Measurements from ENCODE around the gene PELO.
"Not testable (repeated sequence)": the region's sequence is repeated elsewhere in the genome, so short reads cannot be mapped to it uniquely, and the experiment has no call there.

The PELO gene

GRCh38 chr5:52802272-52802973 is 14.7 kb downstream of the PELO start:
- no peak for FAIRE-seq

DNA sequence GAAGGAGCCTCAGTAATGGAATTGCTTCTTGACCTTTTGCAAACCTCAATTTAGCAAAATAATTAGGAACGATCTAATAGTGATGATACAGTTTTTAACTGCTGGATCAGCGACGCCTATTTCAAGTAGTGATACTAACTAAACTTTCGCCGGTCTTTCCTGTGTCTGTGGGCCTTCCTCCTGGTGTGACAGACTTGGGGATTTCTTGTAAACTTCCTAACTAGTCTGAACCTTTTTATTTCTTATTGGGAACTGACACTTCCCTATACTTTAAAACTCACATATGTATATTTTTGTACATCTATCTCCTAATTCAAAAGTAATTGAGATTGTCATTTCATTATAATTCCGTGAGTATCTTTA is 15.2 kb downstream of the PELO start:
- FAIRE-seq, result no peak

DNA sequence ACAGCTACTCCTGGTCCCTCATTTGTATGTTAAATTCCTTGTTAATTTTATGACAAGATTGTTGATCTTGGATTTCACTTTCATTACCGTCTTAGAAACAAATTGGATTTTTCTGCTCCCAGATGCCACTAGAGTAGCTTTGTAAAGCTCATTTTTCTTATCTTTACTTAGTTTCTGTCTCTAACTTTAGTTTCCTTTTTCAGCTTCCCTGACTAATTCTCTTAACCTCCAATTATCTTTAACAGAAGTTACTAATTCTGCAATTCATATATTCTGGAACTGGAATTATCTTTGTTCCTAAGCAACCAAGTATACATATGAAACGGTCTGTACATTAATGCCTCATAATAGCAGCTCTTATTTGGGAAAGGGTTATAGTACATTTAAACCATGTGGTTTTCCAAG is 16.7 kb downstream of the PELO start:
- FAIRE-seq, result no peak

- FAIRE-seq, result no peak
Measured at GRCh38 chr5:52804981-52805380, 17.3 kb downstream of the PELO start.

DNA sequence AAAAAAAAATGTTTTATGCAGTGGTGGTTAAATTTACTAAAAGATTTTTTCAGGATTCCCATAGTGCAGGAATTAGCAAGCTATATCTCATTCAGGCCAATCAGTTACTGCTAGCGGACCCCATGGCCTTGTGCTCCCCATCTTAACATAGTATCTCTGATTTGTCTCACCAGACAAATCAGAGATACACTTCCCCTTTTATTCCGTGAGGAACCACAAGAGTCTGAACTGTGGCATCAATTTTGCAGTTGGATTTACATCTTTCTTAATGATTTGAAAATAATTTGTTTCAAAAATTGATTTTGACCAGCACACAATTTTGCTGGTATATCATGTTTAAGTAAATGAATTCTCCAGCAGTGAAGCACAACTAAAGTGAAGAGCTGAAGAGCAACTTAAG is 17.9 kb downstream of the PELO start:
- FAIRE-seq, result no peak

- no peak for FAIRE-seq
Measured at GRCh38 chr5:52807037-52807436, 19.3 kb downstream of the PELO start.

- FAIRE-seq, result no peak
Measured at GRCh38 chr5:52807723-52808122, 20.0 kb downstream of the PELO start.

DNA sequence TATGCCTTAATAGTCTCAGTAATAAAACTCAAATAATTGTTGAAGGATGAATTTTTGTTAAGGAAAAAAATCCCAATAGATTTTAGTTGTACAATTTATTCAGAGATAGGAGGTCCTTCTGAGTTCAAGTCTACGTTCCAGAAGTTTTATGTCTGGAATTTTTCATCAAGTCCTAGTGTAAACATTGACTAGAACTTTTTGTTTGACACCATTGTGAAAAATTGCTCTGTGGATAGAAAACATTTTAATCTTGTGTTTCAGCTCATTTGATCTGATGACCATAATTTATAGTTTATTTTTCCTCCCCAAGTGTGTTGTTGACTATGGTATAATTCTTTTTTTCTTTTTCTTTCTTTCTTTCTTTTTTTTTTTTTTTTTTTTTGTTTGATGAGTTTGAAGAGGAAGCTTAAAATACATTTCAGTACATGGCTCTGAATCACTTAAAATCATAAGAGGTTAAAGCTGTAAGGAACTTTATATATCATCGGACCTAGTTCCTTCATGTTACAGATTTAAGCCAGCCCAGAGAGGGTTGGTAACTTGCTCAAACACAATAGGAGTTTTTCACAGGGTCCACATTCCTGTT is 20.7 kb downstream of the PELO start:
- FAIRE-seq, result no peak

DNA sequence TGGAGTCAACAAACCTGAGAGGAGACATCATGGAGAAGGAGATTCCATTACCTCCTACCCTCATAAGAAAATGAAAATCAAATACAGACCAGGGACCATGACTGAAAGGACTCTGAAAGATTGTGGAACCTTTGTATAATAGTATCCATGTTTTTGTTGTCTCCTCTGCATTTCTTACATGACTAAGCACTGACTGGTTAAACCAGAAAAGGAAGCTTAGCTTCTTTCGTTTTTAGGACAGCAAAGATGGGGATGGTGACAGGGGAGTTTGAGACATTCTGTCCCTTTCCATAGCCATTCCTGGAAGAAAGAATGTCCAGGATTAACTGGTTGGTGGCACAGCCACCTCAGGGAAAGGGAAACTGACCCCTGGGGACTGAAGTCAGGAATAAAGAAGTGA is 22.2 kb downstream of the PELO start:
- no peak for FAIRE-seq

GRCh38 chr5:52810426-52810825 is 22.7 kb downstream of the PELO start:
- no peak for FAIRE-seq

- FAIRE-seq, result no peak
Measured at GRCh38 chr5:52811067-52811749, 23.5 kb downstream of the PELO start.

DNA sequence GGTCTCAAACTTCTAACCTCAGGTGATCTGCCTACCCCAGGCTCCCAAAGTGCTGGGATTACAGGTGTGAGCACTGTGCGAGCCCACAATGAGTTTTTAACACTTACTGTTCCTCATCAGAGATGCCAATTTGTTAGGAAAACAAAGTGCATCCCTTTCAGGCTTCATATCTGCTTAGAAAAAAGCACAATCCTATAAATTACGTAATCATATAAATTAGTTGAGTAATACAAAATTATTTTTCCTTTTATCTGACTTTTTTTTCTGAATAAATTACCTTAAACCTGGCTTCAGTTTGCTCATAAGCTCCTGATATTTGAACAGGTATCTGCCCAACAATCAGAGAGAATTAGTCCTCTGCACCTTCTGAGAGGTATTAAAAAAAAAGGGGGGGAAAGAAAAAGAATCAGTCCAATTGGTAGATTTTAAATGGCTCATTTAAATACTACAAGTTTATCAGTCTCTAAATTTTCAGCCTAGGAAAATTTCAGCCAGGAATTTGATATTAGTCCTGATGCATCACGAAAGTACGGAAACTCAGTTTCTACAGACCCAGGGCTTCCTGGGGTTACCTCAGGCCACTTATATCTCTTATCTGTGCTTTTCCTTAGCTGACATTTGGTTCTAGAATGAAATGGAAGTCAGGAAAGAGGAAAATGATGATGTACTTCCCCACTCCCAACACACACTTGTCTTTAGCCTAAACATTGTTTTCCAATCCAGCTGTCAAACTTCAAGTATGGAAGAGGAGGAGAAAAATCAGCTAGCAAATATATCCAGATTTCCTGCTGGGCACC is 26.8 kb downstream of the PELO start:
- FAIRE-seq, result no peak

DNA sequence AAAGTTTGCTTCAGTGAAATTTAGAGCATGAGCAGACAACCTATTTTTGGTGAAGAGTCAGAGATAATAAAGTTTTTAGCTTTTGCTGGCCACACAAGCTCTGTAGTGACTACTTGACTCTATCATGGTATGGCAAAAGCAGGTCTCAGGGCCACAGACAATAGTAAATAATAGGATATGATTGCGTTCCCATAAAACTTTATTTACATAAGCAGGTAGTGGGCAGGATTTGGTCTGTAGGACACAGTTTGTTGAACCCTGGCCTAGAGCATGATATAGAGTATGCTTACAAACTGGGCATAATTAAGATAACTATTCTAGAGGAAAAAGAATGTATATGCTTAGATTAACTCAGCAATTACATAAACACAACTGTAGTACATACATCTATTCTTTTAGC is 30.1 kb downstream of the PELO start:
- FAIRE-seq, result no peak

DNA sequence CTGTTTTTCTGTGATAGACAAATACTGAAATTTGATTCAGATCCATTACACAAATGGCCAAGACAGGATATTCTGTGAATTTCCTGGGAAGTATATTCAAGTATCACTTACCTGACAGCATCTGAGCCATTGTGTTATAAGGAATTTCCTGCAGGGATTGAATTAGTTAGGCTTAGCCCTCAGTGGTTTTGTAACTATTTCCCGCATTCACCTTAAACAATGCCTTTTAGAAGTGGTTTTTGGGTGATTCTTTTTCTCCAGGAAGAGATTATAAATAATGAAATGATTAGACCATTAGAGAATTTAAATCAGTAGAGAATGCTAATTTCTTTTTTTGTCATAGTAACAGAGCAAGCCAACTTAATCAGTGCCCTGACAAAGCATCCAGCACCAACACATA is 30.6 kb downstream of the PELO start:
- no peak for FAIRE-seq

- not testable (repeated sequence) for FAIRE-seq
Measured at GRCh38 chr5:52818807-52819206, 31.1 kb downstream of the PELO start.

DNA sequence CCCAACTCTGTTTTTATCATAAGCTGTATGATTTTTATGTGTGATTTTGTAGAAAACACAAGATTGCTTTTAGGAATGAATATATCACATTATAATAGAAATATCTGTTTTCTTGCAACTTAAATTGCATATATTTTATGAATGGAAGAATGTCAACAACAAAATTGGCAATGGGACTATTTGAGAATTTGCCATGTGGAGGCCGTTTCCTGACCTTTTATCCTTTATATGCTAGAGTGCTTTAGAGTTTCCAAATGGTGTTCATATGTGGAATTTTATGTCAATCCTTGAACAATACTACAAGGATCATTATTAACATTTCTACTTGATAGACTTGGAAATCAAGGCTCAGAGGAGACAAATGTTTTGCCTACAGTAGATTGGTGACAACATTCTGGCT is 34.2 kb downstream of the PELO start:
- no peak for FAIRE-seq

- no peak for FAIRE-seq
Measured at GRCh38 chr5:52822437-52822836, 34.7 kb downstream of the PELO start.

GRCh38 chr5:52824827-52825226 is 37.1 kb downstream of the PELO start:
- no peak for FAIRE-seq

- FAIRE-seq, result no peak
Measured at GRCh38 chr5:52825826-52826225, 38.1 kb downstream of the PELO start.

DNA sequence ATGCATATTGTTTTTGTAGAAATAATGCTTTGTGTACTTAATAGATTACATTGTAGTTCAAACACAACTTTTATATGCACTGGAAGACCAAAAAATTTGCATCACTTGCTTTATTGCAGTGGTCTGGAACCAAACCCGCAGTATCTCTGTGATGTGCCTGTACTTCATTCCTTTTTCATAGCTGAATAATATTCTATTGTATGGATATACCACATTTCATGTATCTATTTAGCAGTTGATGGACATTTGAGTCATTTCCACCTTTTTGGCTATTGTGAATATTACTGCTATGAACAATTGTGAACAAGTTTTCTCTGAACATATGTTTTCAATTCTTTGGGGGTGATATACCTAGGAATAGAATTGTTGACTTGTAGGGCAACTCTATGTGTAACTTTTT is 40.1 kb downstream of the PELO start:
- no peak for FAIRE-seq

DNA sequence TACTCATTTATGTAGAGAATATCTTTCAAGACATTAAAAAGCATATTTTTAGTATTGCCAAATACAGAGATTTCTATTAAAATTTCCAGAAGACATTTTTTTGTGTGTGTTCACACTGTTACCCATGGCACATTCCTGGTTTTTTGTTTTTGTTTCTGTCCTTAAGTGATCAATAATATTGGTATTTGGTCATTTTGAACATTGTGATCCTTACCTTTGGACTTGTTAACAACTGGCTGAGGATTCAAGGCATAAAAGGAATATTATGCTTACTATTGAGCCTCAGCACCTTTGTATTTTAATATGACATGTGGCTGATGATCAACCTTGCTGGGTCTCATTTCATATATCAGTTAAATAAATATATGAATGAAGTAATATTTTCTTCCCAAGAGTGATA is 41.9 kb downstream of the PELO start:
- FAIRE-seq, result no peak

DNA sequence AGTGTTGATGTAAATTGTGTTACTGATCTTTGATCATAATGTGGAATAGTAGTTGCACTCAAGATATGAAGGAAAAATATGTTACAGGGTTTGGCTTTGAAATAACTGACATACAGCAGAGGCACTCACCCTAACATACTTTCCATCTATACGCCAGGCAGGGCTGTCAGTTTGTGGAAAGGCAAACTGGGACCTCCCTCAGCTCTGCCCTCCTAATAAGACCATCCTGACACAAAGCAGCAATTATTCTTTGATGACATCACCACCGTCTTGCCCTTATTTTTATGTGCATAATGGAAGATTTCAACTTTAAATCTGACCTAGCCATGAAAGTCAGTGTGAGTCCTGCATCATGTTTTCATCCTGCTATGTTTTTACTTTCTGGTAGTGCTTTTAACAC is 42.9 kb downstream of the PELO start:
- FAIRE-seq, result no peak

GRCh38 chr5:52831786-52832511 is 44.2 kb downstream of the PELO start:
- no peak for FAIRE-seq
